Stimulated activated CD8-positive, alpha-beta memory T cell treated with anti-CD3 and anti-CD28 coated beads, Interleukin-12 subunit alpha, Interleukin-12 subunit beta, amount 100 ng/mL, for 1 hour (primary cell): Measurements from ENCODE around the gene INSIG2.

Experiments
- DNase-seq: peaks from one replicate; pipeline ENCODE4 v3.0.0-alpha.2; 2020; ENCODE audit warnings: low read depth

Gene INSIG2

DNA sequence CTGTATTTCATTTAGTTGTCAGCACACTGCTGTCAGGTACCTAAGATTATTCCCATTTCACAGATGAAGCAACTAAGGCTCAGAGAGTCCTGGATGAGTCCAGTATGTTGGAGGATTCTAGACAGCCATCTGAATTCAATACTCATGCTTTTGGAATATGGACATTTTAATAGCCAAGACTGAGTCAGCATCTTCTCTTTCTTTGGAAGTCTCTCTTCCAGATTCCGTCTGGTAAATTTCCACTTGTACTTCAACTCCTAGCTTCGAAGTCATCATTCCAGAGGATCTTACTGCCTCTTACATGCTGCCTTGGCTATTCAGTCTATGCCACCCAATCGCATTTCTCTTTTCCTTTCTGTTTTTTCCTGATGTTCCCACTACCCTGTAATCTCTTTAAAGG, 40.6 kb downstream of the INSIG2 start:
- no peak for DNase-seq

DNA sequence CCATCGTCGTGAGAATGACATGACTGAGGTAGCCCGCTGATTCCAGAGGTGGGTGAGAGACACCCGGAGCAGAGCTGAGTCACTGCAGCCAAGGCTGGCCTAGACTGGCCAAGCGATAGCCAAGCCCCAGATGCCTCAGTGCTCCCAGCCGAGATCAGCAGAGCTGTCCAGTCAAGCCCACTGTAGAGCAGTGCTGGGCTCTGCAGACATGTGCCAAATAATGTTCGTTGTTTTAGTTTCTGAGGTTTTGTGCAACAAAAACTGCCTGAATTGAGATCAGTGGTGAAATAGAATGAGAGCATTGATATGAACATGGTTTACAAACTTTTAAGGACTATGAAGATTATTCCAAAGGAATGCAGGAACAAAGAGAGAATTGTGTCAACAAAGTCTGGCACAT, 42.1 kb downstream of the INSIG2 start:
- DNase-seq = no peak

DNA sequence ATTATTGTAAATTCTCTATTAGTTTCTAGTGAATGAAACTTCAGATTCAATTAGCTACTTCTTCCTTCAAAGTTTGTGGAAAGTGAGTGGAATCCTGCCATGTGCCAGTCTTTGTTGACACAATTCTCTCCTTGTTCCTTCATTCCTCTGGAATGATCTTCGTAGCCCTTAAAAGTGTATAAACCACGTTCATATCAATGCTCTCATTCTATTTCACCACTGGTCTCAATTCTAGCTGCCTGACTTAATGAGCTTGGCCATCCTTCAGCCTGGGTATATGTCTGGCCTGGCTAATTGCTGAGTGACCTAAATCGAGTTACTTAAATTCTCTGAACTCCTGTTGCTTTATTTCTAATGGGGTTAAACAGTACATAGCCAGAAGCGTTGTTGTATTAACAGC, 43.5 kb downstream of the INSIG2 start:
- DNase-seq = no peak

DNA sequence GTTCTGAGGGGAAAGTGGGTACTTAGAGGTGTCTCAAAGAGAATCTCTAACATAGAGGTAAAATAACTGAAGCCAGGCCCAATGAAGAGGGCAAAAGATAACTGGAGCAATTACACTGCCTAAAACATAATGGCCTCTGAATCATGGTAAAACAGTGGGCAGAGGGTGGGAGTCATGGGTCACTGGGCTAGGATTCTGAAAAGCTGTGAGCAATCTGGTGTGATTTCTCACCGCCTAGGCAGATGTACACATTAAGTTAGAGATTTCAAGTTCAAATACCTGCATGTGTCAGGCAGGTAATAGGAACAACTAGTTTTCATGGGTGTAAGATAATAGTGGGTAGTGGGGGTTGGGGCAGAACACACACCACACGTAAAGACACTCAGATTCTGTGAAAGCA, 45.6 kb downstream of the INSIG2 start:
- DNase-seq = no peak

DNA sequence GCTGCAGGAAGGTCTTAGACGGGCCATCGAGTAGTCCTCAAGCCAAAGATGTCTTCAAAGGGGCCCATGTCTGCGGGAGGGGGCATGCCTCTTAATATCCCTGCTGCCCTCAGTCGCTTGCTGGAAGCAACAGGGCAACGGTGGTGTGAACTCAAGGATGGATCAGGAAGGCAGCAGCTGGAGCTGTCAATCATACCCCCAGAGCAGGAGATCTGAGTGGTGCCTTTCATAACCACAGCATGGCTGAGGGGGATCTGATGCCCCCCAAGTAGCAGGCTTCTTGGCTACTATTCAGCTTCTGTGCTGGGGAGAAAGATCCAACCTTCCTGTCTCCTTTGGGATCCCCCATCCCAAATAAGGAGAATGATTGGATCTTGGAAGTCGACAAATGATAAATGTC, 46.4 kb downstream of the INSIG2 start:
- no peak for DNase-seq

DNA sequence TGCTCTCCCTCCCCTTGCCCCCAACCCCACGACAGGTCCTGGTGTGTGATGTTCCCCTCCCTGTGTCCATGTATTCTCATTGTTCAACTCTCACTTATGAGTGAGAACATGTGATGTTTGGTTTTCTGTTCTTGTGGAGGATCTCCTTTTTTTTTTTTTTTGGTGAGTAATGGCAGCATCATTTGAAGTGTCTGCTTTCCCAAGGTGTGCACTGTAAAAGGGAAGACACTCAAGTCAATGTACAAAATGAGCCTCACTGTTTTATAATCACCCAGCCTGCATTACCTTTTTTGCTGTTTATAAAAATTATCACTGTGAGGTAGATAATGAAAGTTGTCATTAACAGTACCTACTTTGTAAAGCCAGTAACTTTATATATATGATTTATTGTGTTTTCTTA, 56.9 kb downstream of the INSIG2 start:
- no peak for DNase-seq

DNA sequence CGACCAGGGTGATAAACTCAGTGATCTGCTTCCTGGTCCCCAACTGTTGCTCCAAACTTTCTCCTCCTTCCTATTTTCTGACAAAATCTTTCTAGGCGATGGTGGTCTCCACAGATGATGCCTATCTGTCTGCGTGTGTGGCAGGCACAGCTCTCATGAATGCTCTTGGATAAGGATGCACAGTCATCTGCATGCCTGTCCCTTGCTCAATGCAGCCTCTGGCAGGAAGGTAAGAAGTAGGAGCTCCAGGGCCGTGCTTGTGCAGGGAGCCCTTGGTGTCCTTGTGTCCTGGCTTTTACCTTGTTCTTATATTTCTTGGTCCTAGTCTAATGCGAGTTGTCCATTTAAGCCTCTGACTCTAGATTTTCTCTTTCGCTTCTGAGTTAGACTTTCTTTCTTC, 57.5 kb downstream of the INSIG2 start:
- no peak for DNase-seq

DNA sequence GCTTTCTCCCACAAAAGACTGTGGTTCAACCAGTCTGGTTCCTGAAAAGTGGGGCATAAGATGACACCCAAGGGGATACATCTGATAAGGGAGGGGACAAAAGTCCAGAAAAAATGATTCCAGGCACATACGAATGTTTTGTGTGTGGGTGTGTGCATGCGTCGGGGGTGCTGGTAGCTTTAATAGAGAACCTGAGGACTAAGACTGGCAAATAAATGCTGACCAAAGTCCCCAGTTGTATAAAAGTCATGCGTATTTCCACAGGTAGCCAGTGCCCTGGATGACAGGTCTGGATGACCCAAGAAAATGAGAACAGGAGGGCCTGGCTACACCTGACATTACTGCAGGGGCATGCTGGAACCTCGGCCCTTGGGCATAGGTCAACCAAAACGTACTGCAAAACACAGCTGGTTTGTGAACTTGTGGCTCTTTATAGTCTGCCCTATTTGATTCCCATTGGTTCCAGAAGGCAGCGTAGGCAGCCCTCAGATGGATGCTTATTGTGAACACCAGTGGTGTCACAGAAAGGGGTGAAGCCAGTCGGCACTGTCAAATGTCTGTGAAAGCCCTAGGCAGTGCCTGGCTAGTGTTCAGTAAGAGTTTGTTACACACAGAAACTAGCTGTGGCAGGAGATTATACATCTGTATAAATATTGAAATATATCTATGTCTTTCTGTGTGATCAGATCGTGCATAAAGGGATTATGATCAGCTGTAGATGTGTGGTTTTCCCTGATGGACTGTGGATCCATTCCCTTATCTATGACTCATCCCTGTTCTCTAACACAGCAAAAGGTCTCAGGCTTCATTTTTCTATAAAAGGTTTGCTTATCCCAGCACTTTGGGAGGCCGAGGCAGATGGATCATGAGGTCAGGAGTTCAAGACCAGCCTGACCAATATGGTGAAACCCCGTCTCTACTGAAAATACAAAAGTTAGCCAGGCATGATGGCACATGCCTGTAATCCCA, 58.3 kb downstream of the INSIG2 start:
- no peak for DNase-seq

DNA sequence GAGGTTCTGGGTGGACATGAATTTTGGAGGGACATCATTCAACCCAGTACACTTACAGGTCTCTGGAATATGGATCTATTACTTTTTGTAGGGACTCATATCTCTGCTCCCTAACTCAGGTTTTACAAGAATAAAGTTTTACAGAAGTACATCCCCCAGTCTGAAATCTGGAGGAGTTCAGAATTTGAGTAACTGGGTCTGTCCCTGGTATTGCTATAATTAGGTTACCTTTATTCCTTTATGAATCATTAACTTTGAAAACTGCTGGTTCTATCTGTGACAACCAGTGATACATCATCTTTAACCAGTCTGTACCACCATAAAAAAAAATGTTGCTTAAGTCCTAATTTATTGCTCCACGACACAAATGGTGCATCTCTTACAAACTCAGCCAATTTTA, 59.9 kb downstream of the INSIG2 start:
- DNase-seq = no peak

DNA sequence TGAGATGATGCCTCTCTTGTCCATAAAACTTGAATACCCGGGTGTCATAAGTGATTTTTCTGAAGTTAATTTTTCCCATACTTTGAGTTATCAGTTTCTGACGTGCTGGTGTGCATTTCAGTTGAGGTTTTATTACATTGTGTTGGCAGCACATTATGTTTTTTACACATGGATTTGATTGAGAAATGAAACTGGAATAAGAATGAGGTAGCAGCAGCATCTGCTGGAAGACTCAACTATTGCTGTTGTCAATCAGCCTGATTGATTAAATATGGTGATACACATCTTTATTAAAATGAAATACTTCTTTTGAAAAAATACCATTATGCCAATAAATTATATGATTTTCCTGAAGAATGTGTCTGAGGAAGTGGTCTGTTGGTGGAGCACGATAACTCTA, 60.5 kb downstream of the INSIG2 start:
- no peak for DNase-seq

DNA sequence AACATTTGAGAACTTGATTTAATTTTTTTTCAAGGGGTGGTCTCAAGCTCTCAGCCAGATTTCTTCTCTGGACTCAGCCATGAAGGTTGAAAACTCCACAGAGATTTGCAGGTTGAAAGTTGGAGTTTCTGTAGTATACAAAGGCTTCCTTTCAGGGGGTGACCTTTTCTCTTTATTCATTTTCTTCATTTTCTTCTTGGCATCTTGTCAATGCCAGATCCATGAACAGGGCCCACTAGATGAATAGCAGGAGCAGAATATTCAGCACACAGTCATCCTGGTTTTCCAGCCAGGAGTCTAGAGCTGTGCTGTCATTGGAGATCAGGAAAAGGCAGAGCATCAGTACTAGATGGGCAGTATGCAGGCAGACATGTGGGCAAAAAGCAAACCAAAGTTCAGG, 62.0 kb downstream of the INSIG2 start:
- no peak for DNase-seq

DNA sequence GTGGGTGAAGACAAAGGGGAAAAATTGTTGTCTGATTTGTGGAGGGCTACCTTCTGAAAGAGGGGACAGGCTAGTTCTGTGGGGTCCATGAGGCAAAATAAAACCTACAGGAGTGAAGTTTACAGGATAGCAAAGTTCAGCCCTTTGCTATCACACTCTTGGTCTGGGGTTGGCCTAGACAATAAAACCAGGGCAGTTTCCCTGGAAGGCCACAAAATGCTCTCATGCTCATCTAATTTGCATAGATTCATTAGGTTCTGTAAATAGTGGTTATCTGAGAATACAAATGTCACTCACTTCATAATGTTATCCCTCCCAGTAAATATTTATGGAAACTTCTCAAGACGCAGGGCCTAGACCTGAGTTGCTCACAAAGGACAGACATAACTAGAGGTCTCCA, 63.6 kb downstream of the INSIG2 start:
- DNase-seq = no peak

DNA sequence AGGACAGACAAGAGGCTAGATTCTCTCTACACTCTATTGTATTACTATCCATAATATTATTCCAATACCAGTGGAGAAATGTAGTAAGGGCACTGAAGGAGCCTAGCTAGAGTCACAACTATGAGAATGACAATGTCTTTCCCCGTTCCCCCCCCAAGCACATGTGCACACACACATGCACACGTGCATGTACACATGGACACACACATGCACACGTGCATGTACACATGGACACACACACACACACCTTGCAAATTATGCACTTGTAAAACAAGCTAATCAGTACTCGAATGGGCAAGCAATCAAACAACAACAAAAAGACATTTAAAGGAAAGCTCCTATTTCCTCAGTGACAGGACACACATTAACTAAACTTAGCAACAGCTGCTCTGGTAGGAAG, 65.2 kb downstream of the INSIG2 start:
- DNase-seq = no peak

DNA sequence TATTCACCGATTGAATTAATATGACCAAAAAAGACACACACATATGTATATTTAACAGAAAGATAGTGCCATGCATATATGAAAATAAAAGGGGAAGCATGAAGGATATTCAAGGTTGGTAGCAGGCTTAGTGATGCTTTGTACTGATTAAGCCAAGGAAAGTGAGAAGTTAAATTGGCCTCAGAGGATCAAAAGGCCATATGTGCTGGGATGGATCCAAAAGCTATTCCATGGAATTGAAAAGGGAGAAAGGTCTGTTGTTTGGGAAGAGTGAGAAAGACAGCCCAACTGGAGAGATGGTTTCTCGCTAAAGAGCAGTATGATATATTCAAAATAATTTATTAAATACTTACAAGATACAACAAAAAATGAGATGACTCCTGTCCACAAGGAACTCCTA, 65.9 kb downstream of the INSIG2 start:
- no peak for DNase-seq
